Fibroblast of villous mesenchyme (primary cell): Measurements from ENCODE around the gene ACO2. TPM values are rescaled to one million over a fixed set of nuclear protein-coding genes. Genes with fewer than 3 reads are reported as not detected.
A peak's percentile ranks its signal among the peaks of the same experiment; 100 is the strongest.
"Not testable (repeated sequence)": the region's sequence is repeated elsewhere in the genome, so short reads cannot be mapped to it uniquely, and the experiment has no call there.

Experiments
- DNase-seq: peaks from one replicate; pipeline ENCODE4 v3.0.0-alpha.2; 2010; ENCODE audit warnings: low read depth
- H3K4me3 ChIP-seq: 2 replicates; pipeline ENCODE4 v1.5.1; 2011; ENCODE audit warnings: low read depth, mild to moderate bottlenecking, low read length
- CTCF ChIP-seq: IDR thresholded peaks from 2 replicates; pipeline ENCODE4 v1.5.1; 2012; ENCODE audit warnings: low read depth, mild to moderate bottlenecking, low read length; ENCODE audit not compliant: insufficient read depth
- total RNA-seq: library from RNA; depleted of rRNA; stranded (reverse); fragments of >200 nt; gene quantifications from 2 replicates; pipeline ENCODE4 v1.2.3, GENCODE V29; 2012

The ACO2 gene
- 50.6 and 69.1 TPM in 2 replicates for total RNA-seq

GRCh38 chr22:41468381-41469217, at the start of gene ACO2, which contains the start of gene PHF5A:
TSS of gene ACO2 (plus strand) at chr22:41469117. CDS start at chr22:41469147, 30 bp downstream.
TSS of gene PHF5A (minus strand) at chr22:41468692. CDS start at chr22:41468653, 39 bp downstream.
- no peak for TF ChIP-seq CTCF

GRCh38 chr22:41425660-41426365, 43.1 kb upstream of the ACO2 start:
- peak; percentile 21 for DNase-seq
- no peak overlapping the region for H3K4me3 ChIP-seq
- TF ChIP-seq CTCF: no peak

More at GRCh38 chr22:41468381-41469217, at the start of gene ACO2, which contains the start of gene PHF5A:
- peak within 1 kb of the TSS; percentile 89 for H3K4me3 ChIP-seq
- DNase-seq: peak; percentile 99

- TF ChIP-seq CTCF: no peak
- H3K4me3 ChIP-seq: no peak overlapping the region
- DNase-seq: no peak
Observed at GRCh38 chr22:41429232-41429950, 39.5 kb upstream of the ACO2 start.

GRCh38 chr22:41429951-41430332, 39.0 kb upstream of the ACO2 start:
- no peak for TF ChIP-seq CTCF
- DNase-seq: no peak
- H3K4me3 ChIP-seq: no peak overlapping the region

- TF ChIP-seq CTCF: no peak
- no peak overlapping the region for H3K4me3 ChIP-seq
- DNase-seq: no peak
Observed at GRCh38 chr22:41431656-41432055, 37.3 kb upstream of the ACO2 start.

- DNase-seq, H3K4me3 ChIP-seq: not testable (repeated sequence)
Observed at GRCh38 chr22:41433480-41433879, 35.4 kb upstream of the ACO2 start.

GRCh38 chr22:41434361-41435003, 34.4 kb upstream of the ACO2 start:
- not testable (repeated sequence) for DNase-seq

More at GRCh38 chr22:41434361-41435003, 34.4 kb upstream of the ACO2 start:
- not testable (repeated sequence) for H3K4me3 ChIP-seq
